ENCODE results near the gene GOLGA5.
"Not testable (repeated sequence)": the region's sequence is repeated elsewhere in the genome, so short reads cannot be mapped to it uniquely, and the experiment has no call there.

Gene GOLGA5

GRCh38 chr14:92778868-92779565 is 15.1 kb upstream of the GOLGA5 start:
- DNase-seq (ENCODE audit: low read depth in 2 of 2) = not testable (repeated sequence)

- DNase-seq (ENCODE audit: low read depth in 2 of 2) = no peak
Observed at GRCh38 chr14:92780444-92781232, 13.5 kb upstream of the GOLGA5 start.

- DNase-seq (ENCODE audit: low read depth in 2 of 2) = no peak
Observed at GRCh38 chr14:92781350-92781749, 12.8 kb upstream of the GOLGA5 start.

- DNase-seq (ENCODE audit: low read depth in 2 of 2) = no peak
Observed at GRCh38 chr14:92783813-92784431, 10.2 kb upstream of the GOLGA5 start.

GRCh38 chr14:92785667-92786426 is 8.3 kb upstream of the GOLGA5 start:
- no peak for DNase-seq (ENCODE audit: low read depth in 2 of 2)

GRCh38 chr14:92786427-92786756 is 7.7 kb upstream of the GOLGA5 start:
- no peak for DNase-seq (ENCODE audit: low read depth in 2 of 2)

GRCh38 chr14:92787554-92787953 is 6.6 kb upstream of the GOLGA5 start:
- no peak for DNase-seq (ENCODE audit: low read depth in 2 of 2)

GRCh38 chr14:92789457-92790089 is 4.5 kb upstream of the GOLGA5 start:
- DNase-seq (ENCODE audit: low read depth in 2 of 2) = no peak

GRCh38 chr14:92792885-92793284 is 1.2 kb upstream of the GOLGA5 start:
- DNase-seq (ENCODE audit: low read depth in 2 of 2) = no peak

GRCh38 chr14:92794547-92794941 is 439 bp downstream of the GOLGA5 start:
- no peak for DNase-seq (ENCODE audit: low read depth in 2 of 2)

- no peak for DNase-seq (ENCODE audit: low read depth in 2 of 2)
Observed at GRCh38 chr14:92794961-92795360, 856 bp downstream of the GOLGA5 start.

- DNase-seq (ENCODE audit: low read depth in 2 of 2) = no peak
Observed at GRCh38 chr14:92797935-92798653, 4.0 kb downstream of the GOLGA5 start.

- DNase-seq (ENCODE audit: low read depth in 2 of 2) = no peak
Observed at GRCh38 chr14:92798811-92799210, 4.7 kb downstream of the GOLGA5 start.

GRCh38 chr14:92800012-92800411 is 5.9 kb downstream of the GOLGA5 start:
- DNase-seq (ENCODE audit: low read depth in 2 of 2) = no peak

GRCh38 chr14:92800525-92800924 is 6.4 kb downstream of the GOLGA5 start:
- DNase-seq (ENCODE audit: low read depth in 2 of 2) = no peak

GRCh38 chr14:92801917-92802316 is 7.8 kb downstream of the GOLGA5 start:
- DNase-seq (ENCODE audit: low read depth in 2 of 2) = no peak

GRCh38 chr14:92802678-92803077 is 8.6 kb downstream of the GOLGA5 start:
- DNase-seq (ENCODE audit: low read depth in 2 of 2) = no peak

GRCh38 chr14:92813201-92813600 is 19.1 kb downstream of the GOLGA5 start:
- no peak for DNase-seq (ENCODE audit: low read depth in 2 of 2)

- DNase-seq (ENCODE audit: low read depth in 2 of 2) = no peak
Observed at GRCh38 chr14:92819011-92819597, 25.0 kb downstream of the GOLGA5 start.

- DNase-seq (ENCODE audit: low read depth in 2 of 2) = not testable (repeated sequence)
Observed at GRCh38 chr14:92819680-92820535, 25.8 kb downstream of the GOLGA5 start.
